Measurements from ENCODE around the gene ZFHX3.

The ZFHX3 gene

GRCh38 chr16:72797621-72798020 is 250.3 kb downstream of the ZFHX3 start:
- Histone ChIP-seq H3K4me3 (ENCODE audit: low read depth in 1 of 2, low read length in 1 of 2) (no peak overlapping the region), H3K27ac (no peak overlapping the region), H3K9me3 (no peaks in the 10 kb centered on the region), H3K4me1 (ENCODE audit: control insufficient read depth in 1 of 2, insufficient read depth in 1 of 2, low read depth in 1 of 2, low read length in 1 of 2) (no peaks in the 10 kb centered on the region), H3K36me3 (no peaks in the 10 kb centered on the region), H3K27me3 (no peaks in the 10 kb centered on the region)
- no peak for TF ChIP-seq CTCF (IDR thresholded peaks at IDR 0.05)

GRCh38 chr16:72796222-72796621 is 251.7 kb downstream of the ZFHX3 start:
- TF ChIP-seq CTCF (IDR thresholded peaks at IDR 0.05) = no peak
- Histone ChIP-seq H3K27ac (no peak overlapping the region), H3K9me3 (no peaks in the 10 kb centered on the region), H3K4me1 (ENCODE audit: control insufficient read depth in 1 of 2, insufficient read depth in 1 of 2, low read depth in 1 of 2, low read length in 1 of 2) (no peaks in the 10 kb centered on the region), H3K36me3 (no peaks in the 10 kb centered on the region), H3K27me3 (no peaks in the 10 kb centered on the region), H3K4me3 (ENCODE audit: low read depth in 1 of 2, low read length in 1 of 2) (no peak overlapping the region)

- H3K4me1 ChIP-seq (ENCODE audit: control insufficient read depth in 1 of 2, insufficient read depth in 1 of 2, low read depth in 1 of 2, low read length in 1 of 2) = no peaks in the 10 kb centered on the region
- no peaks in the 10 kb centered on the region for H3K36me3 ChIP-seq
- H3K4me3 ChIP-seq (ENCODE audit: low read depth in 1 of 2, low read length in 1 of 2) = no peak overlapping the region
- no peaks in the 10 kb centered on the region for H3K9me3 ChIP-seq
- TF ChIP-seq CTCF (IDR thresholded peaks at IDR 0.05) = no peak
- H3K27me3 ChIP-seq = no peaks in the 10 kb centered on the region
- H3K27ac ChIP-seq = no peak overlapping the region
These were observed 252.9 kb downstream of the ZFHX3 start for GRCh38 chr16:72794986-72795385.

- Histone ChIP-seq H3K27ac (no peak overlapping the region), H3K27me3 (no peaks in the 10 kb centered on the region), H3K4me3 (ENCODE audit: low read depth in 1 of 2, low read length in 1 of 2) (no peak overlapping the region), H3K9me3 (no peaks in the 10 kb centered on the region), H3K4me1 (ENCODE audit: control insufficient read depth in 1 of 2, insufficient read depth in 1 of 2, low read depth in 1 of 2, low read length in 1 of 2) (no peaks in the 10 kb centered on the region), H3K36me3 (no peaks in the 10 kb centered on the region)
- no peak for TF ChIP-seq CTCF (IDR thresholded peaks at IDR 0.05)
These were observed 253.6 kb downstream of the ZFHX3 start for GRCh38 chr16:72794319-72794718.

GRCh38 chr16:72793716-72794115 is 254.2 kb downstream of the ZFHX3 start:
- TF ChIP-seq CTCF (IDR thresholded peaks at IDR 0.05) = no peak
- H3K9me3 ChIP-seq = no peaks in the 10 kb centered on the region
- H3K4me3 ChIP-seq (ENCODE audit: low read depth in 1 of 2, low read length in 1 of 2) = no peak overlapping the region
- peaks cover under 1 to 2% of the 10 kb centered on the region in 2 experiments for H3K4me1 ChIP-seq (ENCODE audit: control insufficient read depth in 1 of 2, insufficient read depth in 1 of 2, low read depth in 1 of 2, low read length in 1 of 2)
- H3K27me3 ChIP-seq = no peaks in the 10 kb centered on the region
- no peaks in the 10 kb centered on the region for H3K36me3 ChIP-seq
- no peak overlapping the region for H3K27ac ChIP-seq

- TF ChIP-seq CTCF (IDR thresholded peaks at IDR 0.05) = no peak
- Histone ChIP-seq H3K36me3 (no peaks in the 10 kb centered on the region), H3K27ac (no peak overlapping the region), H3K9me3 (no peaks in the 10 kb centered on the region), H3K4me3 (ENCODE audit: low read depth in 1 of 2, low read length in 1 of 2) (no peak overlapping the region), H3K4me1 (ENCODE audit: control insufficient read depth in 1 of 2, insufficient read depth in 1 of 2, low read depth in 1 of 2, low read length in 1 of 2) (peaks cover 8 to 9% of the 10 kb centered on the region in 2 experiments), H3K27me3 (no peaks in the 10 kb centered on the region)
These were observed 254.9 kb downstream of the ZFHX3 start for GRCh38 chr16:72793017-72793416.
